H1 (cell line): ENCODE data around the gene C14orf93. TPM values are rescaled to one million over a fixed set of nuclear protein-coding genes. Genes with fewer than 3 reads are reported as not detected.

Experiments
- CTCF ChIA-PET: fragments of 300-600 bp; sonication (Branson Sonifier 250); formaldehyde crosslinking; loops from one replicate; lab custom pipeline; 2021; ENCODE audit not compliant: partially characterized antibody; lab: Charles Lee
- POLR2A ChIA-PET: fragments of 300-600 bp; sonication (Branson Sonifier 250); formaldehyde crosslinking; loops from one replicate; lab custom pipeline; 2021; ENCODE audit warnings: inconsistent platforms; ENCODE audit not compliant: partially characterized antibody; lab: Charles Lee
- DNase-seq, 2 experiments: peaks; one replicate each; pipeline versions ENCODE4 v3.0.0 to v3.0.0-alpha.2; 2010 to 2022; ENCODE audit warnings: low spot score in 2 of 2, low read depth in 1 of 2, mixed read lengths in 1 of 2
- FAIRE-seq: peaks from 2 replicates; lab custom pipeline; 2011; peaks lifted over from hg19 to GRCh38; lab: Jason Lieb, UNC
- H2AFZ ChIP-seq: 2 replicates; pipeline ENCODE4 v1.8.1; 2012; ENCODE audit warnings: low read length, inconsistent platforms
- H2AK5ac ChIP-seq: 2 replicates; pipeline ENCODE4 v1.6.1; 2013; ENCODE audit warnings: low read depth, low read length
- H2BK120ac ChIP-seq: replicated peaks from 2 replicates; pipeline ENCODE3; 2013; ENCODE audit warnings: low read depth, low read length, inconsistent platforms
- H2BK12ac ChIP-seq: 2 replicates; pipeline ENCODE4 v1.6.1; 2013; ENCODE audit warnings: low read depth, low read length
- H2BK15ac ChIP-seq: 2 replicates; pipeline ENCODE4 v1.6.1; 2013; ENCODE audit warnings: low read length
- H2BK20ac ChIP-seq: 2 replicates; pipeline ENCODE4 v1.6.1; 2013; ENCODE audit warnings: low read length
- H2BK5ac ChIP-seq: 2 replicates; pipeline ENCODE4 v1.6.1; 2013; ENCODE audit warnings: low read depth, low read length
- H3K14ac ChIP-seq: 2 replicates; pipeline ENCODE4 v1.6.1; 2013; ENCODE audit warnings: inconsistent platforms; ENCODE audit not compliant: insufficient read length
- H3K18ac ChIP-seq: 2 replicates; pipeline ENCODE4 v1.6.1; 2013; ENCODE audit warnings: low read length; ENCODE audit errors: extremely low read depth
- H3K23ac ChIP-seq: 2 replicates; pipeline ENCODE4 v1.6.1; 2013; ENCODE audit warnings: inconsistent platforms; ENCODE audit not compliant: insufficient read length
- H3K23me2 ChIP-seq: 2 replicates; pipeline ENCODE4 v1.6.1; 2013; ENCODE audit warnings: low read depth, low read length
- H3K27ac ChIP-seq: 2 replicates; pipeline ENCODE4 v1.6.1; 2011; ENCODE audit warnings: low read depth, low read length, inconsistent platforms
- H3K27me3 ChIP-seq, 4 experiments: replicated peaks in 1 of 4; 1 replicate in 1 of 4; 2 replicates in 3 of 4; pipeline versions ENCODE4 v1.6.1 to v1.8.1; 2011 to 2013; ENCODE audit warnings: low read length in 3 of 4, mild to moderate bottlenecking in 3 of 4, inconsistent platforms in 2 of 4, mixed read lengths in 2 of 4, moderate library complexity in 1 of 4; ENCODE audit not compliant: control insufficient read depth in 3 of 4, insufficient read depth in 3 of 4; ENCODE audit errors: extremely low read depth in 1 of 4
- H3K36me3 ChIP-seq, 4 experiments: 2 replicates each; pipeline versions ENCODE4 v1.6.1 to v1.8.1; 2011 to 2013; ENCODE audit warnings: mild to moderate bottlenecking in 4 of 4, low read length in 3 of 4, moderate library complexity in 2 of 4, control low read depth in 1 of 4, inconsistent platforms in 1 of 4; ENCODE audit not compliant: insufficient read depth in 4 of 4, control insufficient read depth in 2 of 4
- H3K4ac ChIP-seq: replicated peaks from 2 replicates; pipeline ENCODE3; 2013; ENCODE audit warnings: low read length, low read depth, mixed read lengths, inconsistent platforms; ENCODE audit not compliant: insufficient read length
- H3K4me1 ChIP-seq, 4 experiments: replicated peaks in 1 of 4; 1 replicate in 1 of 4; 2 replicates in 3 of 4; pipeline versions ENCODE4 v1.6.1 to v1.8.1; 2011 to 2013; ENCODE audit warnings: low read length in 3 of 4, inconsistent platforms in 2 of 4, mixed read lengths in 1 of 4; ENCODE audit not compliant: insufficient read depth in 4 of 4, control insufficient read depth in 3 of 4
- H3K4me2 ChIP-seq, 2 experiments: 2 replicates each; pipeline versions ENCODE4 v1.6.1 to v1.8.1; 2011 to 2013; ENCODE audit warnings: low read depth in 2 of 2, low read length in 2 of 2, control low read depth in 1 of 2, inconsistent platforms in 1 of 2, mild to moderate bottlenecking in 1 of 2; ENCODE audit not compliant: insufficient read depth in 1 of 2
- H3K4me3 ChIP-seq, 4 experiments: fragments of 200-600, 300-600 bp in 1 of 4; sonication (generic), shearing (Covaris generic), sonication (Bioruptor Twin) in 1 of 4; 2 replicates each; pipeline versions ENCODE4 v1.5.1 to v1.8.1; 2011 to 2016; ENCODE audit warnings: low read length in 4 of 4, low read depth in 3 of 4, control low read depth in 2 of 4, inconsistent platforms in 2 of 4, mild to moderate bottlenecking in 2 of 4, mixed read lengths in 1 of 4, moderate library complexity in 1 of 4; ENCODE audit not compliant: insufficient read depth in 2 of 4; ENCODE audit errors: extremely low read depth in 1 of 4
- H3K56ac ChIP-seq: replicated peaks from 2 replicates; pipeline ENCODE3; 2013; ENCODE audit warnings: low read depth, mild to moderate bottlenecking, mixed read lengths, low read length, inconsistent platforms; ENCODE audit not compliant: insufficient read length
- H3K79me1 ChIP-seq: 2 replicates; pipeline ENCODE4 v1.6.1; 2013; ENCODE audit warnings: low read depth, low read length, control low read depth
- H3K79me2 ChIP-seq, 2 experiments: 2 replicates each; pipeline versions ENCODE4 v1.6.1 to v1.8.1; 2012 to 2013; ENCODE audit warnings: low read length in 2 of 2, mild to moderate bottlenecking in 2 of 2, inconsistent platforms in 1 of 2; ENCODE audit not compliant: insufficient read depth in 2 of 2, control insufficient read depth in 1 of 2
- H3K9ac ChIP-seq, 4 experiments: replicated peaks in 1 of 4; 1 replicate in 1 of 4; 2 replicates in 3 of 4; pipeline versions ENCODE4 v1.6.1 to v1.8.1; 2011 to 2013; ENCODE audit warnings: low read depth in 3 of 4, low read length in 3 of 4, control low read depth in 2 of 4, mild to moderate bottlenecking in 2 of 4, moderate library complexity in 2 of 4, inconsistent platforms in 1 of 4; ENCODE audit errors: extremely low read depth in 1 of 4
- H3K9me3 ChIP-seq, 2 experiments: 2 replicates each; pipeline versions ENCODE4 v1.6.1 to v1.8.1; 2012 to 2013; ENCODE audit warnings: mild to moderate bottlenecking in 2 of 2, moderate library complexity in 2 of 2, control low read depth in 1 of 2, inconsistent platforms in 1 of 2, low read depth in 1 of 2, low read length in 1 of 2, mixed read lengths in 1 of 2; ENCODE audit not compliant: insufficient read depth in 2 of 2
- H4K20me1 ChIP-seq, 2 experiments: replicated peaks in 1 of 2; 2 replicates each; pipeline versions ENCODE3 to v1.8.1; 2011 to 2013; ENCODE audit warnings: inconsistent platforms in 2 of 2, low read length in 2 of 2, mild to moderate bottlenecking in 1 of 2; ENCODE audit not compliant: insufficient read depth in 2 of 2, control insufficient read depth in 1 of 2
- H4K5ac ChIP-seq: 2 replicates; pipeline ENCODE4 v1.6.1; 2013; ENCODE audit warnings: low read length, low read depth, mixed read lengths, inconsistent platforms; ENCODE audit not compliant: insufficient read length
- H4K8ac ChIP-seq: 2 replicates; pipeline ENCODE4 v1.8.0; 2013; ENCODE audit warnings: mild to moderate bottlenecking, moderate library complexity, low read length, inconsistent platforms; ENCODE audit not compliant: insufficient read depth; ENCODE audit errors: extremely low read depth
- H4K91ac ChIP-seq: replicated peaks from 2 replicates; pipeline ENCODE3; 2013; ENCODE audit warnings: low read length, mixed read lengths, inconsistent platforms; ENCODE audit not compliant: insufficient read length
- CHD1 ChIP-seq: IDR thresholded peaks from 2 replicates; pipeline ENCODE4 v1.6.1; 2012; ENCODE audit warnings: low read depth, low read length, improper control_type of control experiment
- CHD2 ChIP-seq: IDR thresholded peaks from 2 replicates; pipeline ENCODE4 v1.6.1; 2012; ENCODE audit warnings: low read length, improper control_type of control experiment
- CTBP2 ChIP-seq: IDR thresholded peaks from 2 replicates; pipeline ENCODE4 v1.7.0; 2011; ENCODE audit warnings: borderline replicate concordance, mild to moderate bottlenecking, moderate library complexity, mixed read lengths, low read length; ENCODE audit not compliant: insufficient read depth, insufficient read length
- EZH2 ChIP-seq: fragments of 200-600 bp; sonication (generic); IDR thresholded peaks from 2 replicates; pipeline ENCODE4 v1.7.1; 2012; ENCODE audit warnings: low read depth, mild to moderate bottlenecking, moderate library complexity, low read length, inconsistent platforms; ENCODE audit not compliant: severe bottlenecking
- POU5F1 ChIP-seq: IDR thresholded peaks from 2 replicates; pipeline ENCODE4 v1.6.1; 2011; ENCODE audit warnings: low read depth, mild to moderate bottlenecking, low read length, moderate library complexity
- SP2 ChIP-seq: IDR thresholded peaks from 2 replicates; pipeline ENCODE4 v1.6.1; 2012; ENCODE audit warnings: mild to moderate bottlenecking, low read length, inconsistent platforms
- TEAD4 ChIP-seq: IDR thresholded peaks from 2 replicates; pipeline ENCODE4 v1.6.1; 2012; ENCODE audit warnings: low read depth, low read length, inconsistent platforms, mixed read lengths
- WGBS, 2 experiments: shearing (Covaris generic) in 1 of 2; methylation state at CpG; one replicate each; pipeline versions ENCODE4 v1.1.6 to v1.1.7; 2013 to 2015; ENCODE audit warnings: low lambda C conversion rate in 2 of 2, mixed read lengths in 2 of 2, inconsistent platforms in 1 of 2, low coverage in 1 of 2, missing lambda C conversion rate in 1 of 2; ENCODE audit not compliant: insufficient replicate concordance in 2 of 2, insufficient coverage in 1 of 2, insufficient read length in 1 of 2; ENCODE audit errors: extremely low coverage in 1 of 2, missing lambda C conversion rate in 1 of 2; 5-methylcytosine and 5-hydroxymethylcytosine counted together
- polyA plus RNA-seq, 7 experiments: library from polyadenylated mRNA; depleted of rRNA in 3 of 7; stranded (reverse) in 5 of 7; unstranded in 2 of 7; fragments of >200 nt in 5 of 7; fragments of 200-250 nt in 2 of 7; gene quantifications; 1 replicate in 5 of 7; 2 replicates in 1 of 7; 4 replicates in 1 of 7; pipeline versions ENCODE4 v1.2.1 to v1.2.3, GENCODE V29; 2011 to 2013; ENCODE audit warnings: missing spikeins in 2 of 7, mixed read lengths in 2 of 7
- total RNA-seq: library from RNA; stranded (reverse); fragmentation: NEBNext Ultra II Directional; extraction: Animal tissue kit (Norgen Biotek cat#: 25700); gene quantifications from 2 replicates; pipeline ENCODE4 v1.2.1, GENCODE V29; 2021
- TF ChIP-seq, protein P1 (sequence below): IDR thresholded peaks from 2 replicates; pipeline ENCODE4 v1.6.1; 2012; ENCODE audit warnings: inconsistent platforms

C14orf93 gene
- total and polyA plus RNA-seq, 2 of the 8 experiments (the other 6 are each of a cell fraction or from before 2014, with no cell fraction given), result 7.8 to 8.2 TPM

DNA sequence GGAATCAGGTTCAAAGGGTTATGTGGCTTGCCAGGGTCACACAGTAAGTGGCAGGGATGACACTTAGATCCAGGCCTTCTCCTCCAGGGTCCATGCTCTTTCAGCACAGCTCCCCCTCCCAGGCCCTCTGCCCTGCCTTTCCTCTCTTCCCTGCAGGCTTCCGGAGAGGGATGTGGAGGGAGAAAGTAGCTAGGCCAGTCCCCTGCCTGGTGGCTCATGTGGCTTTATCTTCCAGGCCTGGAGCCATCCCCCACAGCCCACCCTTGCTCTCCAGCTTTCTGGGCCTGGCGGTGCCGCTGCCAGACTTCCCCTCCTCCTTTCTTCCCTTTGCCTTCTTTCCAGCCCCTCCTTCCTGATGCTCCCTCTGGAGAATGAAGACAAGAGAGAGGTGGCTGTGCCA lies 33.8 kb upstream of the C14orf93 start:
- H3K79me2 ChIP-seq, result no peaks in the 10 kb centered on the region
- H3K4me1 ChIP-seq, result peaks cover 0 to 7% (median 0%) of the 10 kb centered on the region in 4 experiments; a peak in 1 of 7 replicates
- H3K9me3 ChIP-seq, result no peaks in the 10 kb centered on the region
- ChIA-PET POLR2A (interaction anchor here (1.0 to 2.3 kb wide), 9 partner anchors 9 to 114 kb away, joined by 3 to 5 read pairs (median 4); partner anchors contain the start of genes PRMT5 and PSMB5), CTCF (interaction anchor here (1.0 to 29.2 kb wide), 12 partner anchors 11 to 113 kb away, joined by 3 to 785 read pairs (median 4); partner anchors contain the start of gene AJUBA)
- FAIRE-seq, result no peak
- no peak overlapping the region for H3K27ac ChIP-seq
- H2AK5ac ChIP-seq, result no peak overlapping the region
- no peak overlapping the region for H2AFZ ChIP-seq
- H2BK20ac ChIP-seq, result no peak overlapping the region
- no peak overlapping the region for H2BK15ac ChIP-seq
- no peak overlapping the region for H2BK120ac ChIP-seq
- no peak overlapping the region for H4K91ac ChIP-seq
- H3K9ac ChIP-seq, result peak overlapping the region in 1 of 4 experiments; percentile 37; a peak in 1 of 7 replicates
- TF ChIP-seq TEAD4 (no peak), CHD1 (no peak), CTBP2 (no peak), EZH2 (no peak), POU5F1 (no peak), SP2 (no peak), CHD2 (no peak)
- TF ChIP-seq, protein P1, sequence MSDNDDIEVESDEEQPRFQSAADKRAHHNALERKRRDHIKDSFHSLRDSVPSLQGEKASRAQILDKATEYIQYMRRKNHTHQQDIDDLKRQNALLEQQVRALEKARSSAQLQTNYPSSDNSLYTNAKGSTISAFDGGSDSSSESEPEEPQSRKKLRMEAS, result no peak
- H3K4ac ChIP-seq, result no peak overlapping the region
- no peaks in the 10 kb centered on the region for H3K23me2 ChIP-seq
- no peak overlapping the region for H3K4me2 ChIP-seq
- no peak overlapping the region for H3K56ac ChIP-seq
- no peak overlapping the region for H4K8ac ChIP-seq
- WGBS, 2 experiments, result 90% methylated on average over 3 of the region's 3 CpGs; no CpG with 5 or more reads in 1 of the 2 experiments
- no peak overlapping the region for H3K23ac ChIP-seq
- no peak overlapping the region for H2BK5ac ChIP-seq
- no peaks in the 10 kb centered on the region for H4K20me1 ChIP-seq
- peaks cover 0 to 7% (median 0%) of the 10 kb centered on the region in 4 experiments; a peak in 2 of 8 replicates for H3K36me3 ChIP-seq
- no peak overlapping the region for H3K14ac ChIP-seq
- no peak overlapping the region for H3K18ac ChIP-seq
- H4K5ac ChIP-seq, result no peak overlapping the region
- no peak overlapping the region for H2BK12ac ChIP-seq
- no peaks in the 10 kb centered on the region; the same call in 1 of the 2 replicates for H3K79me1 ChIP-seq
- DNase-seq, result no peak
- H3K27me3 ChIP-seq, result no peaks in the 10 kb centered on the region
- no peak overlapping the region for H3K4me3 ChIP-seq
